HG03045 (cell line): ENCODE results near the gene CACNA1B.

ENCODE experiments used
- ATAC-seq: cut with Tn5 transposase; IDR thresholded peaks from one replicate; pipeline ENCODE4 v1.9.1; 2021; ENCODE audit warnings: mild to moderate bottlenecking, moderate library complexity; ENCODE audit not compliant: unreplicated experiment

CACNA1B gene

GRCh38 chr9:137918331-137919094, 40.9 kb downstream of the CACNA1B start:
- no peak for ATAC-seq

GRCh38 chr9:137919095-137919465, 41.5 kb downstream of the CACNA1B start:
- no peak for ATAC-seq

- no peak for ATAC-seq
Measured at GRCh38 chr9:137919649-137920141, 42.1 kb downstream of the CACNA1B start.

- ATAC-seq: no peak
Measured at GRCh38 chr9:137920753-137921152, 43.2 kb downstream of the CACNA1B start.

GRCh38 chr9:137924169-137924568, 46.6 kb downstream of the CACNA1B start:
- ATAC-seq: no peak

GRCh38 chr9:137924761-137925369, 47.3 kb downstream of the CACNA1B start:
- ATAC-seq: no peak

- no peak for ATAC-seq
Measured at GRCh38 chr9:137943655-137944054, 66.1 kb downstream of the CACNA1B start.

GRCh38 chr9:137945581-137945980, 68.0 kb downstream of the CACNA1B start:
- no peak for ATAC-seq

- ATAC-seq: no peak
Measured at GRCh38 chr9:137946993-137947392, 69.4 kb downstream of the CACNA1B start.

GRCh38 chr9:137948642-137949041, 71.1 kb downstream of the CACNA1B start:
- no peak for ATAC-seq

GRCh38 chr9:137949260-137949659, 71.7 kb downstream of the CACNA1B start:
- ATAC-seq: no peak

- ATAC-seq: no peak
Measured at GRCh38 chr9:137951107-137951506, 73.5 kb downstream of the CACNA1B start.

- ATAC-seq: no peak
Measured at GRCh38 chr9:137951597-137952490, 74.3 kb downstream of the CACNA1B start.

GRCh38 chr9:137952976-137953666, 75.5 kb downstream of the CACNA1B start:
- no peak for ATAC-seq

GRCh38 chr9:137953683-137954438, 76.3 kb downstream of the CACNA1B start:
- ATAC-seq: no peak

GRCh38 chr9:137955224-137955570, 77.6 kb downstream of the CACNA1B start:
- ATAC-seq: no peak

- no peak for ATAC-seq
Measured at GRCh38 chr9:137955586-137955985, 78.0 kb downstream of the CACNA1B start.

GRCh38 chr9:137956039-137956438, 78.5 kb downstream of the CACNA1B start:
- no peak for ATAC-seq

GRCh38 chr9:137956688-137957385, 79.3 kb downstream of the CACNA1B start:
- no peak for ATAC-seq
